ENCODE data around the gene CSNK2B.

Gene CSNK2B

DNA sequence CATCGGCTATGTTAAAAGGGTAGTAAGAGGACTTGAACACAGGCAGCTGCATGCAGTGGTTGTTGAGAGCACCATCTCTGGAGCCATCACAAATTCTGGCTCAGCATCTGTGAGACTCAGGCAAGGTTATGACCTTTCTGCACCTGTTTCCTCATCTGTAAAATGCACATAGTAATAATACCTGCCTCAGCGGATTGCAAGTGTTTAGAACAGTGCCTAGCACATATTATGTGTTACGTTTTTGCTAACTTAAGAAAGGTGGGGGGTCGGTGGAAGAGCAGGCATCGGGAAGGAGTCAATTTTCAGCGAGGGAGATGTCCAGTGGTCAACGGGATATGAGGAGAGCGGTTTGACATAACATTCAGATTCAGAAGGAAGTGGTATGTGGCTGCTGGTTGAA, 12.1 kb downstream of the CSNK2B start:
- no peak overlapping the region for H3K4me3 ChIP-seq (ENCODE audit: control insufficient read depth, low read depth, low read length)
- no peak for DNase-seq (ENCODE audit: low read depth)
- TF ChIP-seq, protein P1, sequence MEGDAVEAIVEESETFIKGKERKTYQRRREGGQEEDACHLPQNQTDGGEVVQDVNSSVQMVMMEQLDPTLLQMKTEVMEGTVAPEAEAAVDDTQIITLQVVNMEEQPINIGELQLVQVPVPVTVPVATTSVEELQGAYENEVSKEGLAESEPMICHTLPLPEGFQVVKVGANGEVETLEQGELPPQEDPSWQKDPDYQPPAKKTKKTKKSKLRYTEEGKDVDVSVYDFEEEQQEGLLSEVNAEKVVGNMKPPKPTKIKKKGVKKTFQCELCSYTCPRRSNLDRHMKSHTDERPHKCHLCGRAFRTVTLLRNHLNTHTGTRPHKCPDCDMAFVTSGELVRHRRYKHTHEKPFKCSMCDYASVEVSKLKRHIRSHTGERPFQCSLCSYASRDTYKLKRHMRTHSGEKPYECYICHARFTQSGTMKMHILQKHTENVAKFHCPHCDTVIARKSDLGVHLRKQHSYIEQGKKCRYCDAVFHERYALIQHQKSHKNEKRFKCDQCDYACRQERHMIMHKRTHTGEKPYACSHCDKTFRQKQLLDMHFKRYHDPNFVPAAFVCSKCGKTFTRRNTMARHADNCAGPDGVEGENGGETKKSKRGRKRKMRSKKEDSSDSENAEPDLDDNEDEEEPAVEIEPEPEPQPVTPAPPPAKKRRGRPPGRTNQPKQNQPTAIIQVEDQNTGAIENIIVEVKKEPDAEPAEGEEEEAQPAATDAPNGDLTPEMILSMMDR (IDR thresholded peaks at IDR 0.05; ENCODE audit: control insufficient read depth, insufficient read depth, low read depth, low read length, missing control alignments), result no peak

DNA sequence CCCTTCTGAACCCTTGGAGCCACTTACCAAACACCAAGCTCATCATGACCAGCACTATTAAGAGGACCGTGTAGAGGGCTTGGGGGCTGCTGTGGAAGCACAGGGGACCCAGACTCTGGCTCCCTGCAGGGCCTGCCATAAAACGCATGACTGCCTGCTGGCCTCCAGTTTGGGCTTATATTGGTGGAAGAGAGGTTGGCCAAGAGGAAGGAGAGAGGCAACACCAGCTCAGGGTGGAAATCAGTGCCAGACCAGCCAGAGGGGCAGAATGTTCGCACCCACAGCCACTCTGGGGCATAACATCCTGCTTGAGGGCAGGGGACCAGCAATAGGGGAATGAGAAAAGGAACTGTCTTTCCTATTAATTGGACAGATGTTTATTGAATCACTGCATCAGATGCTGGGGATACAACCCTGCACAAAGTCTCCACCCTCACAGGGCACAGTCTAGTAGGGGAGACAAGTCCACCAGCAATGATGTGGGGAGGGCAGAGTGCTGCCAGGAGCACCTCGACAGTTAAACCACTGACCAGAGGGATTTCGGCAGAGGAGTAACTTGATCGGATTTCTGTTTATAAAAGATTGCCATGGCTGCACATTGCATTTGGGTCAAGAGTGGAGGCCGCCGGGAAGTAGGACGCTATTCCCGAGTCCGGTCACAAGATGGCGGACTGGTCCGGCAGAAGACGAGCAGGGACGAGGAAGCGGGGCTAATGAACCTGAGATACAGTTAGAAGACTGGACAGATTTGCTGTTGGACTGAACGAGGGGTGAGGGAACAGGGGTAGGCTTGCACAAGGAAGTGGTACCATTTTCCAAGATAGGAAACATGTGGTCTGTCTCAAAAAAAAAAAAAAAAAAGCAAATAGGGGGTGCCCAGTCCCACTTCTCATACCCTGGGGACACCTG, 14.6 kb downstream of the CSNK2B start, which contains the start of gene LY6G5C:
Gene LY6G5C (minus strand): TSS at position 842 of the 909 bp plus-strand sequence. CDS start 694 bp downstream, at position 148.
- peak within 1 kb of the TSS; percentile 48 for H3K4me3 ChIP-seq (ENCODE audit: control insufficient read depth, low read depth, low read length)
- TF ChIP-seq, protein P1 (IDR thresholded peaks at IDR 0.05; ENCODE audit: control insufficient read depth, insufficient read depth, low read depth, low read length, missing control alignments), result peak; percentile 86
- DNase-seq (ENCODE audit: low read depth), result peak; percentile 81

GRCh38 chr6:31681135-31681671, 15.3 kb downstream of the CSNK2B start:
- no peak for DNase-seq (ENCODE audit: low read depth)
- TF ChIP-seq, protein P1 (IDR thresholded peaks at IDR 0.05; ENCODE audit: control insufficient read depth, insufficient read depth, low read depth, low read length, missing control alignments), result no peak
- H3K4me3 ChIP-seq (ENCODE audit: control insufficient read depth, low read depth, low read length), result peak overlapping the region; percentile 48

GRCh38 chr6:31683591-31683990, 17.7 kb downstream of the CSNK2B start:
- no peak for DNase-seq (ENCODE audit: low read depth)
- H3K4me3 ChIP-seq (ENCODE audit: control insufficient read depth, low read depth, low read length), result no peak overlapping the region
- TF ChIP-seq, protein P1 (IDR thresholded peaks at IDR 0.05; ENCODE audit: control insufficient read depth, insufficient read depth, low read depth, low read length, missing control alignments), result no peak

- no peak for DNase-seq (ENCODE audit: low read depth)
- no peak overlapping the region for H3K4me3 ChIP-seq (ENCODE audit: control insufficient read depth, low read depth, low read length)
- TF ChIP-seq, protein P1 (IDR thresholded peaks at IDR 0.05; ENCODE audit: control insufficient read depth, insufficient read depth, low read depth, low read length, missing control alignments), result no peak
Observed at GRCh38 chr6:31686483-31686882, 20.6 kb downstream of the CSNK2B start.

DNA sequence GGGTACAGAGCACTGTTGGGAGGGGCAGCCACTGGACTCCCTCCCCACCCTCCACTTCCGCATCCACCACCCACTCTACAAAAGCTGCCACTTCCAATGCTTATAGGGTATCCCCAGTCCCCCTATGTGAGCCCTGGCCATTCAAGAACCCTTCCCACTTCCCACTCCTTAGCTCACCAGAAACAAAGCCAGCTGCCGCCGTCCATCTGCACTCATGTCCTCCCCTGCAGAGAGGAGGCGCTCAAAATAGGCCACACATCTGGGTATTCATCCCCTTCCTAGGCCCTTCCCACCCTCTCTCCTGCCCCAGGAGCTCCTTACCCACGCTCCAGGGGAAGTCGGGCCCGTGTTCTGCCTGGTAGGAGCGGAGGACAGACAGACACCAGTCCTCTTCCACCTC, 21.4 kb downstream of the CSNK2B start:
- TF ChIP-seq, protein P1 (IDR thresholded peaks at IDR 0.05; ENCODE audit: control insufficient read depth, insufficient read depth, low read depth, low read length, missing control alignments), result no peak
- DNase-seq (ENCODE audit: low read depth), result no peak
- H3K4me3 ChIP-seq (ENCODE audit: control insufficient read depth, low read depth, low read length), result no peak overlapping the region

Data from AG09309 (cell line).